ENCODE results near the gene TMPRSS13.

Gene TMPRSS13

DNA sequence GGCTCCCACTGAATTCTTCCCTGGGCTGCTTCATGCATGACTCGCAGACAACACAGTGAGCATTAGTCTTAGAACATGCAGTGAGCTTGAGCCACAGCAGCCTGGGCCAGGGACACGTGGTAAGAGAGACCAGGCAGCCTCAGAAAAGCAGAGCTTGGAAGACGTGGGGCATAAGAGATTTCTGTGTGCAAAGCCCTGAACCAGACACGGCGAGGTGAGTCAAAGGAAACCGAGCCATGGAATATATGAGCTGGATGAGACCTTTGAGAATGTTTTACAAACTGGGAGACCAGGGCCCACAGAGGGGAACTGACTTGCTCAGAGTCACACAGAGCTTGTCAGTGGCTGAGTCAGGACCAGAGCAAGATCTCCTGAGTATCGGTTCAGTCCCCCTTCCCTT lies 44.2 kb downstream of the TMPRSS13 start:
- no peak for DNase-seq

DNA sequence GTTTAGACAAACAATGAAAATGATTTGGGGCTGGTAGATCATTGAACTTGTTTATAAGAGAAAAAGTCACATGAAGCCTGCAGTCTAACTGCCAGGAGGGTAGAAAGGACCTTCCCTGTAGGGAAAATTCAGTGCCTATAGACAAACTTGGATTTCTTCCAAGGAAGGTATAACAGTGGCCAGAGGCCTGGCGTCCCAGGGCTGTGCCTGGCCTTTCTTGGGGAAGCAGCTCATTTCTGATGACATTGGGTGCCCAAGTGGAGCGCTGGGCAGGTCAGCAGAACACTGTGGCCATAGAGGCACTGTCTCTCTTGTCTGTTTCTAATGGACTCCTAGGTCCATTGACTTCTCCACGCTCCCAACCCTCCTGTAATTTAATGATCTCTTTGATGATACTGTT lies 46.1 kb downstream of the TMPRSS13 start:
- no peak for DNase-seq

- no peak for DNase-seq
Observed at GRCh38 chr11:117882311-117882905, 46.8 kb downstream of the TMPRSS13 start.

DNA sequence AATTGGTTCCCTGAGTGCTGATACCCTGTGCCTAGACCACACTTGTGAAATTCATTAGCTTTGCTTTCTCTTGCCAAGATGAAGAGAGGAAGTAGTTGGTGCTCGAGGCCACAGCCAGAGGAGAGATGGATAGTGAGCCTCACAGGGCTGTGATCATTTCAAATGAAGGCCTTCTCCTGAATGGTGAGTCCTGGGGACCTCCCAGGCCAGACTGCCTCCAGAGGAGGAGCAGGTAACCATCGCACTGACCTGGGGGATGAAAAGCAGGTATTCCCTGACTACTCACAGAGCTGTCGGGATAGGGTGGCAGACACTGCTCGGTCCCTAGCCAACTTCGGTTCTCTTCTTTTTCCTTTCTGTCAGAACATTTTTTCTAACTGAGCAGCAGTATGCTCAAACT lies 48.0 kb downstream of the TMPRSS13 start:
- DNase-seq, result no peak

DNA sequence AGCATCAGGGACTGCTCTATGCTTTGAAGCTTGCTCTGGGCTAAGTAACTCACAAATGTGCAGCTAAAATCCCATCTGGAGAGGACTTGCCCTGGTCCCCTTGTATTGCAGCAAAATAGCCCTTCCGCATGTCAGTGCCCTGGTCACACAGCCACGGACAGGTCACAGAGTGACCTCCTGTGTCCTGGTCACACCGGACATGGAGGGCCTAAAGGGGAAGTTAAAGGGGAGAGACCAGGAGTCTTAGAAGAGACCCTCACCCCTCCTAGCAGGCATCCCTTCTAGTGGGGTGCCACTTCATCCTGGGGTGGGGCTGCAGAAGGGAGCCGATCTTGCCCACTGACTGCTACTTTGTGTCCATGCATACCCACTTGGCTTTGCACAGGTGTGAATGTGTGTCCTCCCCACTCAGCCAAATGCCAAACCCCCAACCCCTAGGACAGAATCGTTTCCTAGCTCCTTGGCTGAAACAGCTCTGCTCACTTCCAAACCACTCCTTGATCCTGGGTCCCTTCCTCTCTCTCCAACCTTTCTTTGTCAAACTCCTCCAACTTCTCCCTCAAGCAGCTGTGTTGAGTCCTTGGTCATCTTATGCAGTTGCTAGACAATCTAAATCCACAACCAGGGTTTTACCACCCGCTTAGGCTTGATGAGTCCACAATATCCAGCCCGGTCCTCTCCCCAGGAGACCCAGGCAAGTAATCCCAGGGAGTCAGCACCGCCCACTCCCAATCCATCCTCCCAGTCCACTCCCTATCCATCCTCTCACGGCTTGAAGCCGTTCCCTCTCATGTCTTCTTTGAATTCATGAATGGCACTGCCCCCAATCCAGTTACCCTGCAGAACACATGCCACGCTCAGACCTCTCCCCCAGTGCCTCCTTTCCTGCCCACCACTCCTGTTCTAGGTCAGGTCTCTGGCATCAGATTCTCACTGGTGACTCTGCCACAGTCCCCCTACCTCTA lies 49.4 kb downstream of the TMPRSS13 start:
- DNase-seq, result no peak

DNA sequence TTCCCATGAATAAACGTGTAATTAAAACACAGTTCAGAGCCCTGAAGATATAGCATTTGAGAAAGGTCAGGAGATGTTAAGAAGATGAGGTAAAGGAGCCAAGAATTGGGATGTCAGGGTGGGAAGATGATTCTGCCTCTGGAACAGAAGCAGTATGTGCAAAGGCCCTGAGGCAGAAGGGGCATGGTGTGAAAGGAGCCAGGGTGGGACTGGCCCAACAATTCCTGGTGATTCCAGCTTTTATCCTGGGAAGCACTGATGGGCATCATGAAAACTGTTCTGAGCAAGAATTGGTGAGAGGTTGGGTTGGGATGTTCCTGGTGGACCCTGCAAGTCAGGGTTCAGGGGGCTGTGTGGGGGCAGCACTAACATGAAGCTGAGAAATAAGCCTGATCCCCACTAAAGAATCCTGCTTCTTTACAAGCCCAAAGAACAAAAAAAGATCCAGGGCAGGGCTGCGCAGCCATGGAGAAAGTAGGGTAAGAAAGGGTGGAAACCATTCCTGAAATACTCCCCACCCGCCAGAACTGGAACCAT lies 50.2 kb downstream of the TMPRSS13 start:
- no peak for DNase-seq

GRCh38 chr11:117878314-117878938 lies 50.8 kb downstream of the TMPRSS13 start:
- no peak for DNase-seq

- DNase-seq, result no peak
Observed at GRCh38 chr11:117877120-117877784, 52.0 kb downstream of the TMPRSS13 start.

DNA sequence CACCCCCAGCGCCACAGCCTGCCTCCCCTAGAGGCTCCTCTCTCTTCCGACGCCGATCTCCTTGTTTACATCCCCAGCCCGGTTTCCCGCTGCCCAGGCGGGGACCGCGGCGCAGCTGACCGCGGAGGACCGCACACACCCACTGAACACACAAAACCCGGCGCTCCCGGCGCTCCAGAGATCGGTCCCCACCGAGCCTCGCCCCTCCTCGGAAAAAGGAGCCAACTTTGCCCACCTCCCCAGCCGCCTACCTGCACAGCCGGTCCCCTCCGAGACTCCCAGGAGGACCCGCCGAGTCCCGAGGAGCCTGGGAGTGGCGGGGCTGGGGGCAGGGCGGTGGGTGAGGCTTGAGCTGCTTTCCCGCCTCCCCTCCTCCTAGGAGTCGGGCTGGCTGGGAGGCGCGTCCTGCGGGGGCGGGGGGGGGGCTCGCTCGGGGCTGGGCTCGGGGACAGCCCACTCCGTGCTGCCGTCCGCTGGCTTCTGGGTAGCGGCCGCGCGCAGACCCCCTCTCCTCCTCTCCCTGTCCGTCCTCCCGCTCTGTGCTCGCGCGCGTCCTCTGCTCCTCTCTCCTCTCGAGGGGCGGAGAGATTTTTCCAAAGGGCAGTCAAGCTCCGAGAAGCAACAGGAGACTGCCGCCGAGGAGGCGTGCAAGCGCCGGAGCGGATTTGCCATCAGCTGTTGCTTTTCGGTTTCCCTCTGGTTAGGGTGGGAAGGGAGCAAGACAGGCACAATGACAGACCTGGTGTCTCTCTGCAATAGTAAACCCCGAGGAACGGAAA lies 52.7 kb downstream of the TMPRSS13 start, which contains the start of gene FXYD6:
FXYD6 (minus strand) TSS at position 318 of the 779 bp plus-strand sequence. CDS start 33,882 bp downstream, outside the sequence.
- DNase-seq, result peak; percentile 60

DNA sequence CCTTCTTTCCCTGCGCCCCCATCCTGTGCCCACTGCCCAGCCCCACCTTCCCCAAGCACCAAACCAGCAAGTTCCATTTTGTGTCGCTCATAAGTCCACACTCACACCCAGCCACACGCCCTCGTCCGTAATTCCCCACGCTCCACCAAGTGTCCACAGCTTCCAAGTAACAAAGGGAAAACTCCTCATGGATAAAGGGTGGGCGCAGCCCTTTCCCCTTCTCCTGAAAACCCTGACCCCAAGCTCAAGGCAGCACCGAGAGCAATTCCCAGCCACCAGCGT lies 53.2 kb downstream of the TMPRSS13 start:
- DNase-seq, result no peak

DNA sequence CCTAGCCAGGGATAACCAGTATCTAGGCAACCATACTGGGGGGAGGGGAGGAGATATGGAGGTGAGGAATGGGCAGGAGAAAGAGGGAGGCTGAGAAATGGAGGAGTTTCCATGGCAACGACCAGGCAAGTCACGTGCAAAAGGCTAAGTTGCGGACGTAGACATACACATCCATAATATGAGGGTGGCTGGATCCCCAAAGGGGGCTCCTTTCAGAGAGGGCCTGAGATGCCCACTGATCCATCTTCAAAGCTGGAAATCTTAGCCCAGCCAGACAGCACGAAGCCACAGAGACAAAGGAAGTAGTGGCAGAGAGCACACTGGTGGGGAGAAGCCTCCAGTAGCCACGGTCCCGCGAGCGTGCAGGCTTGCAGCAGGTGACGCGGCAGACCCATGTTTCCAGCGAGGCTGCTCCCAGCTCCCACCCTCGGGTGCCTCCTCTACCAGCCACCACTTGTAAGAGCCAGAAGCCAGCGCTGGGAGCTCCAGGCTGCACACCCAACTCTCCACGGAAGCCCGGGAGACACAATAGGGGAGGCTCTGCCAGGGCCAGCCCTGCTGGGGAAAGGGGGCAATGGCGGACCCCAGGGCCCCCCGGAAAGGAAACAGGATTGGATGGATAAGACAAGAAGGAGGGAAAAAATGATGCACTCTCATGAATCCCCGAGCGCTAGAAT lies 53.7 kb downstream of the TMPRSS13 start:
- DNase-seq, result peak; percentile 32

GRCh38 chr11:117874910-117875381 lies 54.3 kb downstream of the TMPRSS13 start:
- no peak for DNase-seq

GRCh38 chr11:117874253-117874909 lies 54.8 kb downstream of the TMPRSS13 start:
- no peak for DNase-seq

GRCh38 chr11:117873828-117874125 lies 55.4 kb downstream of the TMPRSS13 start:
- DNase-seq, result no peak

- DNase-seq, result no peak
Observed at GRCh38 chr11:117872975-117873827, 56.0 kb downstream of the TMPRSS13 start.

GRCh38 chr11:117872420-117872961 lies 56.7 kb downstream of the TMPRSS13 start:
- DNase-seq, result no peak

- no peak for DNase-seq
Observed at GRCh38 chr11:117871784-117872183, 57.4 kb downstream of the TMPRSS13 start.

- DNase-seq, result no peak
Observed at GRCh38 chr11:117871160-117871559, 58.0 kb downstream of the TMPRSS13 start.

DNA sequence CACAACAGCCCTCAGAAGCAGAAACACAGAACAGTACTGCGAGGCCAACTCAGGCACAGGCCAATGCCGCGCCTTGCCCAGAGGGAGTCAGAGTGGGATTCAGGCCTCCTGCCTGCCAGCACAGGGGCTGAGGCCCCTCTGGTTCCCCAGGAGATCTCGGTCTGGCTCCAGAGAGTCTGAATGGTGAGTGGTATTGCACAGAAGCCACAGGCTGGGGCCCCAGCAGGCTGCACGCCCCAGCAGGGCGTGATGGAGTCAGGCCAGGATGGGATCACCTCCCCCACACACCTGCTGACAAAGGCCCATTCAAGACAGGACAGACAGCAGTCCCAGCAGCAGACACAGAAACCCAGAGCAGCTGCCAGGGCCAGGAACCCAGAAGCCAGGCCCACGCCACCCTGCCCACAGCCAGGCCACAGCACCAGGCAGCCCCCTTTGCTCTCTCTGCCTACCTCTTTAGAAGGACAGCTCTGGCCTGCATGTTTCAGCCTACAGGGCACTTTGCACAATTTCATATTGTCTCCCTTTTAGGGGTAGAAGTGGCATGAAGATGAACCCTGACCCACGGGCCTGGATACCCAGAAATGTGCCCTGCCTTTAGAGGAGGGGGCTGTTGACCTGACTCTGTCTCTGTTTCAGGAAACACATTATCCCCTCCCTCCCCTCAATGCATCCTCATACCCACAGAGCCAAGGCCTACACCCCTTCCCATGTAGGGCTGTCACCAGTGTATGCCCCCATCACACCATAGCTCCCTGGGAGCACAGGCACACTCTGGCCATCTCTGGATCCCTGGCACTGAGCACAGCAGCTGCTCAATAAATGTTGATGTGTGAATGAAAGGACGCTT lies 58.9 kb downstream of the TMPRSS13 start:
- DNase-seq, result peak; percentile 84
